HCEC 1CT (cell line): ENCODE data around the gene TRDN.
"Not testable (repeated sequence)": the region's sequence is repeated elsewhere in the genome, so short reads cannot be mapped to it uniquely, and the experiment has no call there.

Experiments
- DNase-seq: peaks from one replicate; pipeline ENCODE4 v3.0.0-alpha.2; 2017

TRDN gene

DNA sequence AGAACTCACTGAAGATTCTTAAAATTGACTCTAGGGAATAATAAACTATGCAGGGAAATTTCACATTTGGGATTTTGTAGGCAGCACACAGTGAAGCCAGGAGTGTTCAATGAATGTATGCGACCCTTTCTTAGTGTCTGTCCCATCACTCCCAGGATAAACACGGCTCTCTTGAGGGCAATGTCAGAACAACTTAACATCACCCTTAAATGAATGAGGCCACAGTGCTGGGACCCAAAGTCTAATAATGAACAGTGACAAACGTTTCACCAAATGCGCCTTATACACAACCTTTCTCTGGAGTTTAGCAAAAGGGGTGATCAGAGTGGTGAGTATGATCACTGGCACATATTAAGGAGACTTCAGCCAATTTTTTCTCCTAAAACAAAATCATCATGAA, 403.4 kb downstream of the TRDN start:
- DNase-seq, result no peak

DNA sequence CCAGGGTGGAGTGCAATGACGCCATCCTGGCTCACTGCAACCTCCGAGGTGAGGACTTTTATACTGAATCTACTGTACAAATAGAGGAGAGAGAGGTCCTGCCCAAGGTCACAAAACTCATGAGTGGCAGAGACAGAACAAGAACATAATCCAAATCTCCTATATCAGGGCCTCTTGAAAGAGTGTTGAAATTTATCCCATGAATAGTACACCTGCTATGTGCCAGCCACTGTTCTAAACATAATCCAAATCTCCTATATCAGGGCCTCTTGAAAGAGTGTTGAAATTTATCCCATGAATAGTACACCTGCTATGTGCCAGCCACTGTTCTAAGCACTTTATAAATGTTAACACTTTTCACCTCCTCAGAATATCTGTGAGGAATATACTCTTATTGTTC, 409.0 kb downstream of the TRDN start:
- DNase-seq, result not testable (repeated sequence)

DNA sequence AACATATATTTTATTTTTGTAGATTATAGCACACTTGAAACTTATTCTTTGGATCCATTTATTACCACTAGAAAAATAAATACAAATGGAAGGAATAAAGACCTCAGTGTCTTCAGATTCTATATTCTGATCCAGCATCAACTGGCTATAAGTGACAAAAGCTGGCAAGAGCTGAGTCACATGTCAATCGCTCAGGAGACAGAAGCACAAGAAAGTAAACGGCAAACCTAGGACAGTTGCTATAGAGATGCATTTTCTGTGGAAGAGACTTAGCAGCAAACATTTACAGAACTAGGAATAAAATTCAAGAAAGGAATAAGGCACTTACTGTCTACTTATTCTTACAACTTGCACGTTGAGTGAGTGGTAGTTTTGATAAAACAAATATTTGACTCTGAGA, 410.4 kb downstream of the TRDN start:
- DNase-seq, result no peak

DNA sequence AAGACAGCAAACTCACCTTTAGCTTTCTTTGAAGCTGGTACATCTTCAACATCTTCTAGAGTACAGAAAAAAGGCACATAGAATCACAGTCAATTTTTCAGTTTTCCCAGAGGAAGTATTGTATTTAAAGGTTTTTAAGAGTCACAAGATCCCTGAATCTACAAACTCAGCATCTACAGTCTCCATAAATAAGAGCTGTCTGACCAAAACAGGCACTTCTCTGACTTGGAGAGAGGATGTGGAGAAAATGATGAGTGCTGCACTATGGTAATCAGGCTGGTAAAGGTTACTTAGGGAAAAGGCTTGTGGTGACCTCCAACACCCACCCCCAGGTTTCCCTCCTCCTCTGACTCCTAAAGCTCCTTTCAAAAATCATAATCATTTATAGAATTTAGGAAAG, 412.7 kb downstream of the TRDN start:
- no peak for DNase-seq

DNA sequence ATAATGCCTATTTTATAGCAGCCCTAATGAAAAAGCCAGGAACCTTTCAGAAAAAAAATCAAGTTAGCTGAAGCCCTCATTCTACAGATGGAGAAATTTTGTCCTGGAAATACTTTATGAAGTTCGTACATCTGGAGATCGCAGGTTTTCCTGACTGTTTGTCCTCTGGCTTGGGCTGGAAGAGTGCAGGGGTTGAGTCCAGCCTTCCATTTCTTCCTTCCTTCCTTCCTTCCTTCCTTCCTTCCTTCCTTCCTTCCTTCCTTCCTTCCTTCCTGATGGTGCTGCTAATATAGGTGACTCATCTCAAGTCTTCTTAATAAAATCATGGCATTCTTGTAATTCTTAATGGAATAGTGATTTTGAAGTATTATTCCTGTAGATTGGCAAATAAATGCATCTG, 413.3 kb downstream of the TRDN start:
- DNase-seq, result no peak

DNA sequence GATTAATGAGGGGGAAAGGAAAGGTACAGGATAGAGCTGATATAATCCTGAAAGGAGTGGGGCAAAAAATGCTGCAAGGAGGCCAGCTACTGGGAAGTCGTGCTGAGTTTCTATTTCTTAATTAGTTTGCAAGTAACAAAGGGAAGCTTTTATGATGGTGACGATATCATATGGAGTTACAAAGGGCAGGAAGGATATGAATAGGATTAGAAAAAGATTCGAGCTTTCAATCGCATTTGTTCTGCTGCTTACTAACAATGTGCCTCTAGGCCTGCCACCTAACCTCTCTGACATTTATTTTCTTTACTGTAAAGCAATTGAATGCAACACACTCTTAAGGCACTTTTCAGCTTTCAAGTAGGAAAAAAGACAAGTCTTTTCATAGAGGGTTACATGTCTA, 421.5 kb downstream of the TRDN start:
- no peak for DNase-seq

DNA sequence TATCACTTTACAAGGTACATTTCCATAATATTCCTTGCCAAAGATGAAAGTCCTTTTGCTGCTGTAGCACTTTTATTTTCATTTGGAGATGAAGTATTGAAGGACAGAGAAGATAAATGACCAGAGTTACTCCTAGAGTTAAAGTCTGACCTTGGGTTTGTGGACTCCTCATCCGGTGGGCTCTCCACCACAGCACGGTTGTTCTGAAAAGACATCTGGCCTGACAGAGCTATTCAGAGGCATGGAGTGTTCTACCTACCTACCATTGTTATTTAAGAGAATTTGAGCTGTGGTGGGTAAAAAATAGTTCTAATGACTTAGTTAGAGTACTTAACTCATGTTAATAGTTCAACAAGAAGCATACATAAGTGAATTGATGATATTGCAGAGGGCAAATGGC, 422.3 kb downstream of the TRDN start:
- no peak for DNase-seq

DNA sequence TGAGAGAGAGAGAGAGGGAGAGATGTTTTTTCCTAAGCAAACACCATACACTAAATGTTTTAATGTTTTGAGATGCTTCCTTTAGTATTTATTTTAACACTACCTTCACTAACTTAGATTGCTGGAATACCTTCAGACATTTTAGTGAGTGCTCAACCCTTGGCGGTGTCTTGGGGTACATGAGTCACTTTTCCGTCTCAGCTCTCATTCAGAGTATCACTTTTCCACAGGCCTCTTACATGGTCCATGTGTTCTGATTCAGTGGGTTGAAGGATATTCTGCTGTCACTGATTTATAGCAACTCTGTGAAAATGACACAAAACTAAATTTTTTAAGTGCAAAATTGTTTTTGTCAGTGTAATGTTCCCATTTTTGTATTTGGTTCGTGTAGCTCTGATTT, 422.8 kb downstream of the TRDN start:
- no peak for DNase-seq

DNA sequence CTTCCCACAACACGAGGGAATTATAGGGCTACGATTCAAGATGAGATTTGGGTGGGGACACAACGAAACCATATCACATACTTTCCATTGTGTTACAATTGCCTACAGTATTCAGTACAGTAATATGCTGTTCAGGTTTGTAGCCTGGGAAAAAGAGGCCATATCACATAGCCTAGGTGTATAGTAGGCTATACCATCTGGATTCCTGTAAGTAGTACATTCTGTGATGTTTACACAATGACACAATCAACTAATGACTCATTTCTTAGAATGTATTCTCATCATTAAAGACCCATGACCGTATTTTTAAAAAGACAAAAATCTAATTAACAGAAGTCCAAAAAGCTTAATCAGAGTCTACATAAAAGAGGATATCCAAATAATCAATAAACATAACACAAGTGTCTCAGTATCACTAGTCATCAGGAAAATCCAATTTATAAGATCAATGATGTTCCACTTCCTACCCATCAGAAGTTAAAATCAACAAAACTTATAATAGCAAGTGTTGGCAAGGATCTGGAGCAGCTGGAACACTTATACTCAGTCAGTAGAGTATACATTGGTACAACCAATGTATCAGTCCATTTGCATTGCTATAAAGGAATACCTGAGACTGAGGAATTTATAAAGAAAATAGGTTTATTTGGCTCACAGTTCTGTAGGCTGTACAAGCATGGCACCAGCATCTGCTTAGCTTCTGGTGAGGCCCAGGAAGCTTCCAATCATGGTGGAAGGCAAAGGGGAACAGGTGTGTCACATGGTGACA, 424.8 kb downstream of the TRDN start:
- DNase-seq, result no peak

DNA sequence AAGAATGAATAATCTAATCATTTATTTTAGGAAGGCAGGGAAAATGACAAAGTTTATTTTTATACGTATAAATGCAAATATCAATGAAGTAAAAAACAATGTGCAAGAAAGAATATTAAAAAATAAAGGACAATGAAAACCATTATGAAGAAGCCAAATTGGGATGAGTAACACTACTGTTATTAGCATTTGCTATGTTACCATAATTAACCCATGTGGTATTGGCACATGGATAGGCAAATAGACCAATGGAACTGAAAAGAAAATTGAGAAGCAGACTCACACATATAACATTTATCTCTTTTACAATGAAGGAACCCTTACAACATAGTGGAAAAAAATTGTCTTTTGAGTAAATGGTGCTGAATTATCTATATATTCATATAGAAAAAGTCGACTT, 426.1 kb downstream of the TRDN start:
- DNase-seq, result no peak

DNA sequence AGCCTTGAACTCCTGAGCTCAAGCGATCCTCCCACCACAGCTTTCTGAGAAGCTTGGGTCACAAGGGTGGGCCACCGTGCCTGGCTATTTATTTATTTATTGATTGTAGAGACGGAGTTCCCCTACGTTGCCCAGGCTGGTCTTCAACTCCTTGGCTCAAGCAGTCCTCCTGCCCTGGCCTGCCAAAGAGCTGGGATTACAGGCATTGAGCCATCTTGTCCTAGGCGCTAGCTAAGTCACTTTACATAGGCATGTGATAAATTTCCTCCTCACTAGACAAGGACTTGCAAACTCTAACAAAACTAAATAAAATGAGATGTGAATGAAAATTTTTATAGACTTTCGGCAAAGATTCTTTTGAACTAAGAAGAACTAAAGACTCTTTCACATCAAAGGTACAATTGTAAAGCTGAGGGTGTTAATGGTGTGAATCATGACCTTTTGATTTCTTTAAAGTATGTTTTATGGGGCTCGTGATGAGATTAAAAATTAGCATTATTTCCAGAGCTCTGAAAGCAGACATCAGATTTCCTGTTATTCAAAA, 428.7 kb downstream of the TRDN start:
- DNase-seq, result no peak

DNA sequence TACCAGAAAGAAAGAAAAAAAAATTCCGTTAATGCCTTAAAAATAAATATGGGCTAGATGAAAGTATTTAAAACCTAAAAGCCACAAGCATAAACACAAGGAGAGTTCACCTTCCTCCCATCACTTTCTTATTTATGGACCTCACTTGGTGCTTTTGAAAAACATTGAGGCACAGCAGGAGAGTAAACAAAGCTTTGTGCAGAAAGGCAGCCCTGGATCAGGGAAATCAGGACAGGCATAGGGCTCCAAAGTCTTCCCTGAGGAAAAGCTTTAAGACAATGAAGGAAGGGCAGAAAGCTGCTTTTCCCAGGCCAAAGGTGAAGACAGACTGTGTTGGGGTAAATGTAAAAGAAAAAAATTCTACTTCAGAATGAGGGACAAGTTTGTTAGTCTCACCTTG, 432.8 kb downstream of the TRDN start:
- DNase-seq, result no peak

DNA sequence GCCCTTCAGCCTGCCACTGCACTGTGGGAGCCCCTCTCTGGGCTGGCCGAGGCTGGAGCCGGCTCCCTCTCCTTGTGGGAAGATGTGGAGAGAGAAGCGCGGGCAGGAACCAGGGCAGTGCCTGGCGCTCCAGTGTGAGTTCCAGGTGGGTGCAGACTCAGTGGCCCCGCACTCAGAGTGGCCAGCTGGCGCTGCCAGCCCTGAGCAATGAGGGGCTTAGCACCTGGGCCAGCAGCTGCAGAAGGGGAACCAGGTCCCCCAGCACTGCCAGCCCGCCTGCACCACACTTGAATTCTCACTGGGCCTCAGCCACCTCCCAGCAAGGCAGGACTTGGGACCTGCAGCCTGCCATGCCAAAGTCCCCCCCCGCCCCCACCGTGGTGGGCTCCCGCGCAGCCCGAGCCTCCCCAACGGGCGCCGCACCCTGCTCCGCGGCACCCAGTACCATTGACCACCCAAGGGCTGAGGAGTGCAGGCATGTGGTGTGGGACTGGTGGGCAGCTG, 434.8 kb downstream of the TRDN start:
- no peak for DNase-seq

DNA sequence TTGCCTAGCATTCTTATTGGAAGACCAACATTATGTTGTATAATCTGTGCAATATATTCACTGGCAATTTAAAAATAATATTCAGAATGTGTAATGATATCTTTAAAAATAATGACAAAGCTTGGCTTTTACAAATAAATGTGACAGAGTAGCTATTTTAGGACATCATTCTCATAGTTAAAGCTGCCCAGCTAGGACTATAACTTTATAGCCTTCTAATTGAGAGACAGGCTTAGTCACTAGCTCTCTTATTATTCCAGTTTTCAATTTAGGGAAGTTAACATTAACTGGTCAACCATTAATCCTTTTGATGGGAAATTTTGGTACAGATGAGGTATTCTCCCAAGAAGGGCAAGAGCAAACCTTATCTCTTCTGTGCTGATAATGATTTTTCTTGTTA, 443.5 kb downstream of the TRDN start:
- DNase-seq, result no peak

DNA sequence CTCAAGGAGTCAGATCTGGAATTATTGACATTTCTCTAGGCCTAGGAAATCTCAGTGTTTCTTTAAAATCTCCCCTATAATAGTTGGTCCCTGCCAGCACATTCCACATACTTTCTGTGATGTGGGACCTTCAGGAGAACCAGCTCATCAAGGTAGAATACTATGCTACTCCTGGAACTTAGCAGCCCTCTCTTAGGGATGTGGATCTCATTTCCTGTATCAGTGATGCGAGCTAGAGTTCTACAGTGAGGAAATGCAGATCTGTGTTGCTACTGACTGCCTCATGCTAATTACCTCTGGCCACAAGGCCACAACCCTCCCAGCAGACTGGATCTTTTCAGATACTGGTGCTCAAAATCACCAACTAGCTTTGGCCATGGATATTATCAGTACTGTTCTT, 446.9 kb downstream of the TRDN start:
- no peak for DNase-seq

DNA sequence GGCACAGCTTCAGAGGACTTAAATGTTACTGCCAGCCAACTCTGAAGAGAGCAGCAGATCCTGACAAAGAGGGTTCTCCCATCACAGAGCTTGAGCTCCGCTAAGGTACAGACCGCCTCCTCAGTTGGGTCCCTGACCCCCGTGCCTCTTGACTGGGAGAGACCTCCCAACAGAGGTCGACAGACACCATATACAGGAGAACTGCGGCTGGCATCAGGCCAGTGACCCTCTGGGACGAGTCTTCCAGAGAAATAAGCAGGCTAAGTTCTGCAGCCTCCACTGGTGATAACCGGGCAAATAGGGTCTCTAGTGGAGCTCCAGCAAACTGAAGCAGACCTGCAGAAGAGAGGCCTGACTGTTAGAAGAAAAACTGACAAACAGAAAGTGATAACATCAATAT, 453.8 kb downstream of the TRDN start:
- no peak for DNase-seq

DNA sequence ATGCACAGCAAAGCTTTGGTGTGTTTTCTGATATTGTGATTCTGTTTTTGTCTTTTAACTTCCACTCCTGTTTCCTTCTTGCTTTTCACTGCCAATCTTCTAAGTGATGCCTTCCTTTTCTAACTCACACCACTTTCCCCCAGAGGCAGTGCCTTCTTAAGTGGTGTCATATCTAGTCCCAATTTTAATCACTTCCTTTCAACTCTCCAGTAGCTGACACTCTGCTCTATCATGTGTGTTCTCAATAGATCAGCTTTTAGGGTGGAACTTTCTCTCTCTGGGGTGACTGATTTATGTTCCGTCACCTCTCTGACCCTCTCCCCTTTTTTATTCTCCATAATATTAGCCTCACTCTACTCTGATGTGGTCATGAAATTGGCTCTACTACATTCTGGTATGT, 460.0 kb downstream of the TRDN start:
- DNase-seq, result no peak

DNA sequence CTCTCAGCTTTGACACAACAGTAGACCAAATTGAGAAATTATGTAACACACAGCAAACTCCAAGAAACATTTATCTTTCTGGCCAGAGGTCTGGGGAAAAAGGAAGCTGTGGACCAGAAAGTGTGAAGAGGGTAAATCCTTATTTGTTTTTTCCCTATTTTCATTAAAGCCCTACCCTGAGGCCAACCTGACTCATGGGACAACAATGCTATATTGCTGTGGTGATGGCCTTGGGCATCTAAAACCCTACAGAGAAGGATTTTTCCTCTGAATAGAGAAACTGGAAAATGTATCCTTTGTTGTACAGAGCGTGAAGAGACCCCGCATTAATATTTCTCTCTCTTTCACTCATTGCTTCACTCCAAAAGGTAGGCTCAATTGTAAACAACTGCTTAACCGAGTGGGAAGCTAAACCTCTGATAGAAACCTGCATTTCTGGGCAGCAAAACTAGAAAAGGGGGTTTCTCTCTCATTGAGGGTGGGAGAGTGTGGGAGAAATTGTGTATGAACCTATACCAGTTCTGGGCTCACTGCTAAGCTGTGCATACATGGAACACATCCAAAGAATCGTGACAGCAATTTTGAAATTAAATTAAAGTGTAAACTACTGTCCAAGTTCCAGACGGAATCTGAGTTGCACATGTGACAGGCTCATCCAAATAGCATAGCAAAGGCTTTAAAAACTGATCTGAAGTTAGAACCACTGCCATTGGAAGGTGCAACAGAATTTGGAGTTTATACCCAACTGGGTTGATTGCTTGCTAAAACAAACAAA, 465.2 kb downstream of the TRDN start:
- DNase-seq, result no peak

DNA sequence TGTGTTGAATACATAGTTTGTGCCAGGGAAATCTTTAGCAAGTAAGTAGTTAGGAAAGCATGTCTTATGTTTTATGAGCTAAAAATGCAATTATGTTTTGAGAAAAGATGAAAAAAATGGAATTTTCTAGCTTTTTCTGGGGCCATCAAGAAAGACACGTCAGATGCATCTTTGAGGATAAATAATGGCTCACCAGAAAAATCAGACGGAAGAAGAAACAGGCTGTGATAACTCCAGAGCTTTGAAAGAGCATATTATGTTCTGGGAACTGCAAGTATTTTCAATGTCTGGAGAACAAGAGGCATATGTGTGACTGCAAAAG, 467.0 kb downstream of the TRDN start:
- no peak for DNase-seq

DNA sequence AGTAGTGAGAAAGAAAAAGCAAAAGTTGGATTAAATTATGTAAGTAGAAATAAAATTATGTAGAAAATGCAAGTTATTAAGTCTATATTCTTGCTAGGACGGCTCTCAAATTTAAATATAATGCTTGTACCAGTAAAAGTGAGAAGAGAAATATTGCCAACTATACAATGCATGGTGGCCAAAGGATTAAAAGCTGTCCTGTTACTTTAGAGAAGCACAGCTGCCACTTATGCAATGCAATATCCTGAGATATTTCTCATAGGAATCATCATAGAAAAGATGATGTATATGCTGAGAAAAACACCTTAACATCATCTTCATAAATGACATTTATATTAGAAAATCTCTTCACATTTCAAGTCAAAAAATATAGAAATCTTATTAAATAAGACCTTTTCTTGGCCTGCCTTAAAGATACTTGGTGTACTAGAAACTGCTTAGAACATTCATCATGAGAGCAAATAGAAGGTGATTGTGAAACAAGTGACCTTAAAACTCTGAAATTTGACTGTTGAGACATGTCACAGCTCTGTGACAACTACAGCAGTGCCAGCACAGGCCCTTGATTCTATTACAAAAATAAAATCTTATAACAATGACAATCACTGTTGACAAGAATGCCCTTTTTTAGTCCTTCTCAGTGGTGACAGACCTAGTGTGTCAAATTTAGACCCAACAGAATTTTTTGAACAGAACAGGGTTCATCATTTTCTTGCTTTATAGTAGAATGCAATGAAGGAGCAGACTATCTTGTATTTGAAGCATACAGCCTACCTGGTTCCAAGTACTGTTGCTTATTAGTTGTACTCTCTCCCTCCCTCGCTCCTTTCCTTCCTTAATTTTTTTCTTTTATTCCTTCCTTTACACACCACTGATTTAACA, 467.6 kb downstream of the TRDN start:
- DNase-seq, result no peak

DNA sequence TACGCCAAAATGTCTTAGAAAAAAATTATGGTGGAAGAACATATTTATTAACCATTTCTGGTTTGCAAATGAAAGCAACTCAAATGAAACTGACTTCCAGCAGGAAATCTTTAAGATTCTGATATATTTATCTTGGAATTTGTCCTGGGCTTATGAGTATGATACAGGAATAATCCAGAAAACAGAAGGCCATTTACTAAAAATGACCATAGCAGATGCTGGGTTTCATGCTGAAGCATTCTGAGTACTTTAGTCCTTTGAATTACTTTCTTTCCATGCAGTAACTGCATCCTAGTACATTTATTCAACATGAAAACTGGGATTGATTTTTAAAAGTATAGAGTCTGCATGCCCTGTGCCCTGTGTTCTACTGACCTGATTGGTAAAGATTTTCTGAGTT, 468.3 kb downstream of the TRDN start:
- no peak for DNase-seq
